Measurements from ENCODE around the gene SARNP. TPM values are rescaled to one million over a fixed set of nuclear protein-coding genes. Genes with fewer than 3 reads are reported as not detected.

The SARNP gene
- total and polyA plus RNA-seq, 9 of the 15 experiments (the other 6 are each of a cell fraction or from before 2014, with no cell fraction given), result 70.1 to 400 (median 198) TPM

- TF ChIP-seq TEAD4 (IDR thresholded peaks at IDR 0.05; ENCODE audit: low read length) (0 out of 2 replicates have a peak, but pooled peaks have one; percentile 23), TEAD4 (CRISPR knock-in tag; IDR thresholded peaks at IDR 0.05; ENCODE audit: borderline replicate concordance) (no peak), RAD21 (CRISPR knock-in tag; conservative IDR thresholded peaks at IDR 0.05 in 1 of 2, IDR thresholded peaks at IDR 0.05 in 1 of 2) (0 out of 4 replicates have a peak, but pooled peaks of 1 of the 2 experiments have one; percentile 6), AFF4 (CRISPR knock-in tag; IDR thresholded peaks at IDR 0.05) (no peak), MTA3 (IDR thresholded peaks at IDR 0.05; ENCODE audit: borderline replicate concordance) (no peak), FUS (optimal IDR thresholded peaks at IDR 0.05; ENCODE audit: low read depth, low read length) (no peak), ZNF395 (CRISPR knock-in tag; IDR thresholded peaks at IDR 0.05) (no peak), ZBTB7A (IDR thresholded peaks at IDR 0.05; ENCODE audit: borderline replicate concordance, control insufficient read depth, low read depth, low read length) (no peak), DEAF1 (CRISPR knock-in tag; IDR thresholded peaks at IDR 0.05) (no peak), ZNF143 (CRISPR knock-in tag; IDR thresholded peaks at IDR 0.05) (no peak), SP1 (CRISPR knock-in tag; IDR thresholded peaks at IDR 0.05) (peak; percentile 39; the same call in 1 of the 2 replicates), SMAD1 (IDR thresholded peaks at IDR 0.05; ENCODE audit: low read depth, low read length, partially characterized antibody) (no peak), THRAP3 (IDR thresholded peaks at IDR 0.05; ENCODE audit: borderline replicate concordance) (no peak), EGR1 (conservative IDR thresholded peaks at IDR 0.05) (peak; percentile 53; the same call in 1 of the 2 replicates), SNRNP70 (optimal IDR thresholded peaks at IDR 0.05; ENCODE audit: low read depth, low read length) (no peak), PHF8 (IDR thresholded peaks at IDR 0.05; ENCODE audit: borderline replicate concordance, low read length) (no peak), SIN3A (IDR thresholded peaks at IDR 0.05; ENCODE audit: borderline replicate concordance in 2 of 2, control insufficient read depth in 1 of 2, low read depth in 2 of 2, low read length in 2 of 2) (no peak)
Measured at GRCh38 chr12:55729819-55730818, 87.4 kb downstream of the SARNP start (continued).

Data from K562 (cell line).